GM18508 (cell line): Measurements from ENCODE around the gene SCML2.
"Not testable (repeated sequence)": the region's sequence is repeated elsewhere in the genome, so short reads cannot be mapped to it uniquely, and the experiment has no call there.

Source experiments
- ATAC-seq: cut with Tn5 transposase; IDR thresholded peaks from one replicate; pipeline ENCODE4 v1.9.1; 2021; ENCODE audit warnings: moderate number of reproducible peaks; ENCODE audit not compliant: insufficient read depth, unreplicated experiment

SCML2 gene

GRCh38 chrX:18354369-18355223 lies at the start of gene SCML2:
Gene SCML2, minus strand, starts transcription at chrX:18354688. Its CDS starts 20,617 bp downstream, at chrX:18334071.
- no peak for ATAC-seq

- ATAC-seq = no peak
Observed at GRCh38 chrX:18401848-18402213, 47.3 kb upstream of the SCML2 start.

- no peak for ATAC-seq
Observed at GRCh38 chrX:18394477-18394876, 40.0 kb upstream of the SCML2 start.

GRCh38 chrX:18390941-18391538 lies 36.6 kb upstream of the SCML2 start:
- no peak for ATAC-seq

- ATAC-seq = no peak
Observed at GRCh38 chrX:18389966-18390365, 35.5 kb upstream of the SCML2 start.

- ATAC-seq = no peak
Observed at GRCh38 chrX:18377796-18378195, 23.3 kb upstream of the SCML2 start.

- ATAC-seq = not testable (repeated sequence)
Observed at GRCh38 chrX:18375131-18375805, 20.8 kb upstream of the SCML2 start.

GRCh38 chrX:18369096-18369495 lies 14.6 kb upstream of the SCML2 start:
- ATAC-seq = not testable (repeated sequence)

GRCh38 chrX:18368402-18368801 lies 13.9 kb upstream of the SCML2 start:
- no peak for ATAC-seq

GRCh38 chrX:18360867-18361266 lies 6.4 kb upstream of the SCML2 start:
- no peak for ATAC-seq

GRCh38 chrX:18353931-18354368 lies 538 bp downstream of the SCML2 start:
- ATAC-seq = no peak

GRCh38 chrX:18351784-18352183 lies 2.7 kb downstream of the SCML2 start:
- ATAC-seq = no peak

GRCh38 chrX:18348047-18348446 lies 6.4 kb downstream of the SCML2 start:
- no peak for ATAC-seq

- no peak for ATAC-seq
Observed at GRCh38 chrX:18309401-18309800, 45.1 kb downstream of the SCML2 start.

GRCh38 chrX:18297251-18297650 lies 57.2 kb downstream of the SCML2 start:
- ATAC-seq = no peak

GRCh38 chrX:18294893-18295292 lies 59.6 kb downstream of the SCML2 start:
- ATAC-seq = no peak

- no peak for ATAC-seq
Observed at GRCh38 chrX:18291006-18291545, 63.4 kb downstream of the SCML2 start.

- no peak for ATAC-seq
Observed at GRCh38 chrX:18290200-18290599, 64.3 kb downstream of the SCML2 start.

GRCh38 chrX:18288716-18289115 lies 65.8 kb downstream of the SCML2 start:
- ATAC-seq = no peak

GRCh38 chrX:18286322-18286831 lies 68.1 kb downstream of the SCML2 start:
- no peak for ATAC-seq

- ATAC-seq = no peak
Observed at GRCh38 chrX:18278449-18278848, 76.0 kb downstream of the SCML2 start.
